Right renal pelvis (tissue), 4 donors: ENCODE data around the gene DIAPH1. TPM values are rescaled to one million over a fixed set of nuclear protein-coding genes. Genes with fewer than 3 reads are reported as not detected.

Source experiments
- DNase-seq, 4 donors: peaks; one replicate each; pipeline ENCODE4 v3.0.0-alpha.2; 2013; ENCODE audit warnings: low read depth in 4 of 4, low spot score in 3 of 4, missing footprints in 1 of 4
- polyA plus RNA-seq, 4 donors: library from polyadenylated mRNA; unstranded; fragments of 120-200 nt; gene quantifications; one replicate each; pipeline ENCODE4 v1.2.1, GENCODE V29; 2013; ENCODE audit not compliant: insufficient read length in 4 of 4

The DIAPH1 gene
- polyA plus RNA-seq, 4 donors = 62.7 to 71.7 (median 70.4) TPM

DNA sequence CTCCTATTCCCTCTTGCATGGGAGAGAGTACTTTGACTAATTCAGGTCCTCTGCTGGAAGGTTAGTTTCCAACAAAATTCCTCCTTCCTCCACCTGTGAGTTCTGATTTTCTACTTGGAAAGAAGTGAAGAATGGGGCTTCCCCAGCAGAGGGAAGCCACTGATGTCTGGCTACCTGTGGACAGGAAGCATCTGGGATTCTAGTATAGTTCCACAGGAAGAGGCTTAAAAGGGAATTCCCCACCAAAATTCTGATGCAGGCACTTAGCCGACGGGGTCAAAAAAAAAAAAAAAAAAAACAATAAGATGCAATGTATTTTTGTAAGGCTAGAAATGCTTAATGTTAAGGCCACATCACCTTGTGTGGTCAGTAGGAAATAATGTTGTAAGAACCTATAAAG, 96.5 kb downstream of the DIAPH1 start:
- no peak for DNase-seq

DNA sequence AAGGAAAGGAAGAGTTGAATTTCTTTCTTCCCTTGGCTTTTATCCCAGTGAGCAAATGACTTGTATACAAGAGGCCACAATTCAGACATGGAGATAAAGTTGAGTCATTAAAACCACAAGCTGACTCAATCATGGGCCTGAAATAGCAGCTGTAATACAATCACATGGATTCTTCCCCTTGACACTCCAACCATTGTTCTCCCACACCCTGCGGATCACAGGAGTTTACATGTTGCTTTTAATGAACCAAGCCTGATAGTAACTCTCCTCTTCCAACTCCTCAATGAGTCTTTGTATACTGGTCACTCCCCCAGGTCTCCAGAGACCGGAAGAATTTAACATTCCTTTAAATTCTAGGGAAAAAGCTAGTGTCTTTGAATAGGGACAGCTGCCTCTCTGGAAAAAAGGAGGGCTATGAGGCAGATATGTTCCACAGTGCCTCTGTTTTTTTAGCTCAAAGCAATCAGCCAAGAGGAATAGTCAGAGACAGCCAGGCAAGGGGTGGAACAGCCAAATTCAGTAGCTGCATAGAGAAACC, 97.5 kb downstream of the DIAPH1 start:
- DNase-seq = peak in 1 of 4 donors; percentile 57

DNA sequence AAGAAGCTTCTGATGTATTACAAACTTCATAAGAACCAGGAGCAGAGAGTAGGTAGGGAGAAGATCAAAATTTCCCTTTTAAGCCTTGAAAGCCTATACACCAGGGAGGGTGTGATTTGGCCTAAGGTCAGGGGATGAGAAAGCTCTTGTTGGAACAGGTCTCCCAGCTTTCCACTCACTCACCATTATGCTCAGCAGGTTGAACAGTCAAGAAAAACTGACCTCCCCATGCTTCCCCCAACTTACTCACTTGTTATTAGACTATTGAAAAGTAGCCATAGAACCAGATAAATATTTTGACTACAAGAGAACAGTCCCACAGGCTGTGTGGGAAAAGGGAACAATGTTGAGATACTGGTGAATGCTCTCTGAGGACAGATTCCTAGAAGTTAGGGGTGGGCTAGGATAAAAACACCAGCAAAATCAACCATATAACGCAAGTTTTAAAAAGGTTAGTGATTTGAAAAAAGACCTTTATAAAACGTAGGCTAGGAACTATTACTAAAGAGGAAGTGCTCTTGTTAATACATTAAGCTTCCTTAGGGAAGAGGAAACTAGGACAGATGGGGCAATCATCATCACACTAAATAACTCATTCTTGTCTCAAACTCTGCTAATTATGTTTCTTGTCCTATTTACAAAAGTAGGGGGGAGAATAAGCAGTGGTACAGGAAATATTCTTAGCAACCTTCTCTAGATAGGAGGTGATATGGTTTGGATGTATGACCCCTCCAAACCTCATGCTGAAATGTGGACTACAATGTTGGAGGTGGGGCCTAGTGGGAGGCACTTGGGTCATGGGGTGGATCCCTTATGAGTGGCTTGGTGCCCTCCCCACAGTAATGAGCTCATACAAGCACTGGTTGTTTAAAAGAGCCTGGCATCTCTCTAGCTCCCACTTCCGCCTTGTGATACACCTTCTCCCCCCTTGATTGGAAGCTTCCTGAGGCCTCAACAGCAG, 98.9 kb downstream of the DIAPH1 start:
- DNase-seq = no peak

DNA sequence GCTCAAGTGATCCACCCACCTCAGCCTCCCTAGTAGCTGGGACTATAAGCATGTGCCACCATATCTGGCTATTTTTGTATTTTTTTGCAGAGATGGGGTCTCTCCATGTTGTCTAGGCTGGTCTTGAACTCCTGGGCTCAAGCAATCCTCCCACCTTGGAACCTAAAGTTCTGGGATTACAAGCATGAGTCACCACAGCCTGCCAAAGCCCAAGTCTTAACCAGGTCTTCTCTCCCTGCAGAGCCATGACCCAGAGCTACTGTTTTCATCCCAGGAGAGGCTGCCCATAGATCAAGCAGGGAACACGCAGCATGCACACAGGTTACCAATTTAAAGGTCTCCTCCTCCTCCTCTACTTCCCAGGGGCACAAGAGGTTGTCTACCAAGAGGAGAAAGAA, 100.2 kb downstream of the DIAPH1 start:
- no peak for DNase-seq

DNA sequence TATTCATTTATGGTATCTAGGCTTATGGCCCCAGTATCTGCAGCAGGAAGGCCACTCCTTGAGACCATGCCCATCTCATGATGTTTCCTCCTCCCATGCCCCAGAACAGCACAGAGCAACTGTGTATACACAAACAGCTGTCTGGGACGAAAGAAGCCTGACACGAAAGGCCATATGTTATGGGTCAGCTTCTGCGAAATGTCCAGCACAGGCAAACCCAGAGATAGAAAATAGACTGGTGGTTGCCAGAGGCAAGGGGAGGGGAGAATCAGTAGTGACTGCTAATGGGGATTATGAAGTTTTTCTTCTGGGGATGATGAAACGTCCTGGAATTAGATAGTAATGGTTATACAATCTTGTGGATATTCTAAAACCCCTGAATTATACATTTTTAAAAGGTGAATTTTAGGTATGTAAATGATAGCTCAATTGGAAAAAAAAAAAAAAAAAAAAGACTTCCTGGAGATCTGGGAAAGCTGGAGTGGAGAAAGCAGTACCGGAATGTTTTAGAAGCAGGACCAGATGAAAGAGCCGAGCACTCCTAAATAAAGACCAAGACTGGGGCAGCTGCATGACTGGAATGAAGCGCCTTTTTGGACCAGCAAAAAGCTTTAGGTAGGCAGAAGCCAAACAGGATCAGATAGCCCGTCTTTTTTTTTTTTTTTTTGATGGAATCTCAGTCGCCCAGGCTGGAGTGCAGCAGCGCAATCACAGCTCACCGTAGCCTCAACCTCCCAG, 100.8 kb downstream of the DIAPH1 start:
- DNase-seq = no peak

DNA sequence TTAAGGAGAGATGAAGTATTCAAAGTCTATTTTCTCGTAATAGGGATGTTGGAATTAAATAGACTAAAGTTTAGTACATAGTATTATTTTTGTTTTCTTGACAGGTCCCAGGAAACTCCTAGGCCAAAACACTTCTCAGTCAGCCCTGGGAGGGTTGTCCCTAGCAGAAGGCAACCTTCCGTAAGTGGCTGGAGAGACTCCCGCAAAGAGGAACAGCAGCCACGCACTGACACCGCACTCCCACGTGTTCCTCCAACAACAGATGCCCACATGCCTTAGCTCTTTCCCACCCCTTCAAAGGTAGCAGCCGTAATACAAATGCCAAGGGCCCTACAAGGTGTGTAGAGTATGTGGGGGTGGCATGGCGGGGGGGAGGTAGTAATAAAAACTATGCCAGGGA, 101.5 kb downstream of the DIAPH1 start:
- DNase-seq = no peak

DNA sequence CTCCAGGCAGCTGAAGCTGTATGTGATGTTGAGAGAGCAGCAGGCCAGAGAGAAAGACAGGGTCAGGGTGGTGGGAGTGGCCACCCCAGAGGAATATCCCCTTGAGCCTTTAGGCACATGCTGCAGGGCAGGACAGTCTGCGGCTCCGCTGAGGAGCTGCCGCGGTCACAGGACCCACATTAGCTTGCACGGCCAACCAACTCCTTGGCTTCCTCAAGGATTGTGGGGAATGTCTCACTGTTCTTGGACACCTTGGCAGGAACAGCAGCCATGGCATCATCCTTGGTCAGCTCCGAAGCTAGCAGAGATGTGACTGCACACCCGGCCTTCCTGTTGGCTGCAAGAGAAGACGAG, 102.2 kb downstream of the DIAPH1 start:
- DNase-seq = no peak

DNA sequence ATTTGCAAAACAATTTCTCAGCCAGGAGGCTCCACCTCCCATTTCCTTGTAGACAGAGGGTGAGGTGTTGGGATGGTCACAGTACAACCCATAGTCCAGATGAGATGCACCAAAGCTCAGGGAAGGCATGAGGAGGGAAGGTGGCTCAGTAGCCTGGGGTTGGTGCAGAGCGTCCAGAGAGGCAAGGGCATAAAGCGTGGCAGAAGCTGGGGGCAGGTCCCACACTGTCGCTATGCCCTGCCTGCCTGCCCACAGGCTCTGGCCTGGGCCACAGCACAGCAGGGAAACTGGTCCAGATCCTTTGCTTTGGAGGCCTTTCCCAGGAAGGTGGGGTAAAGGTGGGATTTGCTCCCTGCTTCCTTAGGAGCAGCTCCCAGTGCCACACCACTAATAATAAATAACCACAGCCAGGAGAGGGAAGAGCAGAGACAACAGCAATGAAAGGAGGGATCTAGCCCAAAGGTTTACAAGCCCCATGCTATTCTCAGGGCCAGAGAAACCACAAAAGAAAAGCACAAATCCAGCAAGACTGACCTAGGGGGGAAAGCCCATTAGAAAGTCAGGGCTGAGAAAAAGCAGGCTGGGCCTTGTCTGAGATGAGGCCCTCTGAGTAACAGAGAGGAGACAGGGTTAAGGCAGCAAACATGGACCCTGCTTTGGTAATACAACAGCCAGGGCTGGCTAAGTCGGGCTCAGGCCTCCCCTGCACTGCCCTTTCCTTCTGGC, 102.7 kb downstream of the DIAPH1 start:
- no peak for DNase-seq

DNA sequence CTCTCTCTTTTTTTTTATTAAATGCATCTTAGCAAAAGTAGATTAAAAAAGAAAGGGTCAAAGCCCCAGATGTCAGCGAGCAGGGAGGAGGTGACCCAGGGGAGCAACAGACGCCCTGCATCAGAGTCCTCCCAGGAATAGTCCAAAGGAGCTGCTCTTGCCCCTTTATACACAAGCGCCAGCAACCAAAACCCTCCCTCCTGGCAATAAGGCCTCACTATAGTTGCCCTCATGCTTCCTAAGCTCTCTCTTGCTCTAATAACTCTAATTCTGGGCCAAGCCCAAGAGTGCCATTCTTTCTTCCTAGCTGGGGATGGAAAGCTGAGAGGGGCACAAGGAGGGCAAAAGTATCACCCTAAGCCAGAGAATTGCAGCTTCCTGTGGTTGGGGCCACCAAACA, 103.7 kb downstream of the DIAPH1 start:
- DNase-seq = no peak

DNA sequence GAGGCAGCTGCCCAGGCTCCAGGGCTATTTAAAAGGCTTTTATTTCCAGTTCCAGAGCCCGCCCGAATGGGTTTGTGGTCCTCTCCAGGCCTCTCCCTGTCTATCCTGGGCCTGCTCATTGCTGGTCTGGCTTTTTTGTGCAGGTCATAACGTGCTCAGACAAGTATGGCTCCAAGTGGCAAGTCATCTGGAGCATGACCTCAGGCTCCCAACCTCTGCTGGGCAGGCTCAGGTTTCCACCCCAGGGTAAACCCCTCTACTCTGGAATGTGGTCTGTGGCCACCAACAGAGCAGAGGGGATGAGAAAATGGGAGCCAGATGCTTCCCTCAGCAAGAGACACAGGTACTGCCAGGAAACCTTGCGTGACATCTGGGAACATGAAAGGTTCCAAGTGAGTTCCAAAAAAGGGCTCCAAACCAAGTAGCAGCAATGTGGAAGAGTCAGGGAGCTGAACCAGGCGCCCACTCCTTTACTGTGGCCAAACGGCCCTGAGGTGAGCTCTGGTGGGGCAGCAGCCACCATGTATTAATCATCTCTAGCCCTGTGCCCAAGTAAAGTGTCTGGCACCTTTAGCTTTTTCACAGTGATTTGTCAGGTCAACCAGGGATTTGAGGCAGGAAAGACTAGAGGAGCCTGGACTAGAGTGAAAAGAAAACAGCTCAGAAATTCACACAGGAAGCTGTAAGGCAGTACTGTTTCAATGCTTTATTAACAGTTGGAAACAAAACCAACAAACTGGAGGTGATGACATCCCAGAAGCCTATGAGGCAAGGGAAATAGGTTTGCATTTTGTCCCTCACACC, 104.3 kb downstream of the DIAPH1 start:
- DNase-seq = no peak

DNA sequence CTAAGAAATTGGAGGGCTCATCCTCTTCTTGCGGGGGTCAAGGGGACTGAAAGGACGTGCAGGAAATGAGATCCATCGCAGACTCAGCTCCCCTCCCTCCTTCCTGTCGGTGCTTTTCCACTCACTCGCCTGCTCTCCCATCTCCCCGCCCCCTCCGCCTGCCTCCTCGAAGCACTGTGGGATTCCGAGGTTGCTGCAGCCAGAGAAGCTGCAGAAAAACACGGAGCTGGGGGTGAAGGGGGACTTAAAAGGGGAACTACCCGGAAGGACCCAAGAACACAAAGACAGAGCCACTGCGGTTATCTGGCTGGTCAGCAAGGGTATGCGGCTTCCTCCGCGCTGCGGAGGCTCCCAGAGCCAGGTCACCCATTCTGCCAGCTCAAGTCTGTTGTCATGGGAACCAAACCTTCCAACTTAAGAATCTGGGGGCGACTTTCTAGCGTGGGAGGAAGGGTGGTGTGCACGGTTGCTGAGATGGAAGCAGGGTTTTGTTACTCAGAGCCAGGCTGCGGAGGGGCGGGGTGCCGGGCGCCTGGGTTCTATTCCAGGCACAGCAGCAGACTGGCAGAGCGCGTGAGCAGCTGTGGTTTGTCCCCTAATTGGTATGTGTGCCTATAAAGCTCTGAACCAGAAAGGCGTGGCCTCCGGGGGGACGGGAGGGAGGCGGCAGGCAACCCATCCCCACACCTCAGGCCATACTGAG, 105.0 kb downstream of the DIAPH1 start:
- DNase-seq = peak in 1 of 4 donors; percentile 71

DNA sequence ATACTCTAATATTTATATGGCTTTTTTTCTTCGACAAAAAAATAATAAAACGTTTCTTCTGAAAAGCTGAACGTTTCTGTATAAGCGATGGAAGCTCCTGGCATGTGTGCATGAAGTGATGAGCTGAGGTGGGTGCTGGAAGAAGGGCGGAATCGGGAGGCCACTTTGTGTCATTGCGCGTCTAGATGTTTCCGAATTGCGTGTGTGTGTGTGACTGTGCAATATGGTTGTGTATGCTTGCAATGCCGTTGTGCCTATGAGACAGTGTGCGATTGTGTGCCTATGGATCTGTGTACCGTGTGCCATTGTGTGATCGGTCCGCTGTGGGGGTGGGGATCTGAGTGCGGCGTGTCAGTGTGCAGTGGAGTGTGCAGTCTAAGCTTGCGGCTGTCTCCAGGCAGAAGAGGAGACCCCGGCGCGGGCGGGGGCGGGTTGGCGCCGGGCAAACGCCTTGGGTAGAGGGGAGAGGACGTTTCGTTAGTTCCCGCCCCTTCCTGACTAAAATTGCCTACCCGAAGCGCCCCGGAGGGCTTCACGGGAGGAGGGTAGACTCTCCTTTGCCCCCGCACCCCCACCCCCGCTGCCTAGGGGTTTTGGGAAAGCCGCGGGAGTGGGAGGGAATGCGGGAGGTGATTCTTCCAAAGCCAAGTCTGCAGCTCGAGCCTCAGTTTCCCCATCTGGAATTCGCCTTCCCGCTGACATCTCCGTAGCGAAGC, 105.7 kb downstream of the DIAPH1 start:
- no peak for DNase-seq

DNA sequence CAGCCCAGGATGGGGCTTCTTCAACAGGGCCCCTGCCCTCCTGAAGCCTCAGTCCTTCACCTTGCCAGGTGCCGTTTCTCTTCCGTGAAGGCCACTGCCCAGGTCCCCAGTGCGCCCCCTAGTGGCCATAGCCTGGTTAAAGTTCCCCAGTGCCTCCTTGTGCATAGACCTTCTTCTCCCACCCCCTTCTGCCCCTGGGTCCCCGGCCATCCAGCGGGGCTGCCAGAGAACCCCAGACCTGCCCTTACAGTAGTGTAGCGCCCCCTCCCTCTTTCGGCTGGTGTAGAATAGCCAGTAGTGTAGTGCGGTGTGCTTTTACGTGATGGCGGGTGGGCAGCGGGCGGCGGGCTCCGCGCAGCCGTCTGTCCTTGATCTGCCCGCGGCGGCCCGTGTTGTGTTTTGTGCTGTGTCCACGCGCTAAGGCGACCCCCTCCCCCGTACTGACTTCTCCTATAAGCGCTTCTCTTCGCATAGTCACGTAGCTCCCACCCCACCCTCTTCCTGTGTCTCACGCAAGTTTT, 106.3 kb downstream of the DIAPH1 start:
- peak in 1 of 4 donors; percentile 71 for DNase-seq

DNA sequence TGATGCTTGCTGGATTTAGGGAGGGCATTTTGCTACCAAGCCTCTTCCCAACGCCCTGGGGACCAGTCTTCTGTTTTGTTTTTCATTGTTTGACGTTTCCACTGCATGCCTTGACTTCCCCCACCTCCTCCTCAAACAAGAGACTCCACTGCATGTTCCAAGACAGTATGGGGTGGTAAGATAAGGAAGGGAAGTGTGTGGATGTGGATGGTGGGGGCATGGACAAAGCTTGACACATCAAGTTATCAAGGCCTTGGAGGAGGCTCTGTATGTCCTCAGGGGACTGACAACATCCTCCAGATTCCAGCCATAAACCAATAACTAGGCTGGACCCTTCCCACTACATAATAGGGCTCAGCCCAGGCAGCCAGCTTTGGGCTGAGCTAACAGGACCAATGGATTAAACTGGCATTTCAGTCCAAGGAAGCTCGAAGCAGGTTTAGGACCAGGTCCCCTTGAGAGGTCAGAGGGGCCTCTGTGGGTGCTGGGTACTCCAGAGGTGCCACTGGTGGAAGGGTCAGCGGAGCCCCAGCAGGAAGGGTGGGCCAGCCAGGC, 107.0 kb downstream of the DIAPH1 start:
- no peak for DNase-seq

DNA sequence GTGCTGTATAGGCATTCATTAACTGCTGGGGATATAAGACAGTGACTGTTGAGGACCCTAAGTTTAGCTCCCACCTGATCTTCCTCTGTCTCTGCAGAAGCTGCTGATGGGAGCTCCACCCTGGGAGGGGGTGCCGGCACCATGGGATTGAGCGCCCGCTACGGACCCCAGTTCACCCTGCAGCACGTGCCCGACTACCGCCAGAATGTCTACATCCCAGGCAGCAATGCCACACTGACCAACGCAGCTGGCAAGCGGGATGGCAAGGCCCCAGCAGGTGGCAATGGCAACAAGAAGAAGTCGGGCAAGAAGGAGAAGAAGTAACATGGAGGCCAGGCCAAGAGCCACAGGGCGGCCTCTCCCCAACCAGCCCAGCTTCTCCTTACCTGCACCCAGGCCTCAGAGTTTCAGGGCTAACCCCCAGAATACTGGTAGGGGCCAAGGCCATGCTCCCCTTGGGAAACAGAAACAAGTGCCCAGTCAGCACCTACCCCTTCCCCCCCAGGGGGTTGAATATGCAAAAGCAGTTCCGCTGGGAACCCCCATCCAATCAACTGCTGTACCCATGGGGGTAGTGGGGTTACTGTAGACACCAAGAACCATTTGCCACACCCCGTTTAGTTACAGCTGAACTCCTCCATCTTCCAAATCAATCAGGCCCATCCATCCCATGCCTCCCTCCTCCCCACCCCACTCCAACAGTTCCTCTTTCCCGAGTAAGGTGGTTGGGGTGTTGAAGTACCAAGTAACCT, 107.8 kb downstream of the DIAPH1 start:
- DNase-seq = no peak

DNA sequence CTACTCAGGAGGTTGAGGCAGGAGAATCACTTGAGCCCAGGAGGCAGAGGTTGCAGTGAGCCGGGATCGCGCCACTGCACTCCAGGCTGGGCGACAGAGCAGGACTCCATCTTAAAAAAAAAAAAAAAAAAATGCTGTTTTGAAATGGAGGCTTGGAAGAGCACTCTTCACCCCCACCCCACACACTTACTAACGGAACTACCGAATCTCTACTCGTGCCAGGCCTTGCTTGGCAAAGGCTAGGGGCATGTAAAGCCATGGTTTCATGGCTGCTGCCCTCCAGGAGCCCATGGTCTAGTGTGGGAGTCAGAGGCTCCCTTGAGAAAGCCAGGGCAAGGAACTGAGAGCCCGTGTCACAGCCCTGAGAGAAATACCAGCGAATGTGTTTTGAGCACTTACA, 108.6 kb downstream of the DIAPH1 start:
- no peak for DNase-seq

DNA sequence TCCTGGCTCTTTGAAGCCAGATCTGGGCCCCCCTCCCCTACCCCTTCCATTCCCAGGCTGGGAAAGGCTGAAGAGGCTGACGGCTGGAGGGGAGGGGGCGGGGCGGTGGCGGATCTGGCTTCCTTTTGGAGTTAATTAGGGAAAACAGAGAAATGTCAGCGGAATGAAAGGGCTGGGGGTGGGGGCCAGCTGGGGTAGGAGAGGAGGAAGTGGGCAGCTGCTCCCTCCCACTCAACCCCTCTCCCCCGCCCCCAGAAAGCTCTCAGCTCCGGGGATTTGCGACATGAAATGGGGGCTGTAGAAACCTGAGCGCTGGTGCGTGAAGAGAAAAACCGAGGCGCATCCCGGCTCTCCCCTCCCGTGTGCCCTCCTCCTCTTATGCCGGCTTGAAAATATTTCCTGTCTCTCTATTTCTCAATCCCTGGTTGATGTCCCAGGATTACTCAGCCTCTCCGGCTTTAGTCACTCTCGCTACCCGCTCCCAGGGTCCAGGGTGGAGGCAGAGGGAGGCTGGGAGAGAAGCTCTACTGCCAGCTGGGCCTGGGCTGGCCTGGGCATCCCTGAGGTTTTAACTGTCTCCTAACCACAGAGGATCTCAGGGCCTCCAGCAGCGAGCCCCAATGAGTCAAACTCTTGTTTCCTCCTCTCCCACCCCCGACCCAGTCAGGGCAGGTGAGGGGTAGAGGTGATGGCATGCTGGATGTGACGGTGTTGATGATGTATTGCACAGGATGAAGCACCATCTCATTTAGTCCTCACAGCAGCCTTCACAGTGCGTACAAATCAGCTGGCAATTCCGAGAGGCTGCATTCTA, 109.8 kb downstream of the DIAPH1 start:
- peak in 2 of 4 donors; percentile 78 to 80 for DNase-seq
